GM13976 (cell line): ENCODE measurements around the gene LMTK3.

ENCODE experiments used
- DNase-seq: peaks from one replicate; pipeline ENCODE4 v3.0.0; 2012; ENCODE audit warnings: low spot score
- CTCF ChIP-seq: IDR thresholded peaks from 2 replicates; pipeline ENCODE4 v1.5.1; 2012; ENCODE audit warnings: borderline replicate concordance, mild to moderate bottlenecking; ENCODE audit not compliant: insufficient read depth; ENCODE audit errors: extremely low read depth, missing control alignments, control extremely low read depth
- in situ Hi-C: fragments of 300-500 bp; cut with MboI; formaldehyde crosslinking; loops from one replicate; pipeline ENCODE4 v1.12.0; 2022; ENCODE audit warnings: low sequenced_read_pairs, mixed read lengths, inconsistent platforms; ENCODE audit not compliant: unreplicated experiment

The LMTK3 gene

DNA sequence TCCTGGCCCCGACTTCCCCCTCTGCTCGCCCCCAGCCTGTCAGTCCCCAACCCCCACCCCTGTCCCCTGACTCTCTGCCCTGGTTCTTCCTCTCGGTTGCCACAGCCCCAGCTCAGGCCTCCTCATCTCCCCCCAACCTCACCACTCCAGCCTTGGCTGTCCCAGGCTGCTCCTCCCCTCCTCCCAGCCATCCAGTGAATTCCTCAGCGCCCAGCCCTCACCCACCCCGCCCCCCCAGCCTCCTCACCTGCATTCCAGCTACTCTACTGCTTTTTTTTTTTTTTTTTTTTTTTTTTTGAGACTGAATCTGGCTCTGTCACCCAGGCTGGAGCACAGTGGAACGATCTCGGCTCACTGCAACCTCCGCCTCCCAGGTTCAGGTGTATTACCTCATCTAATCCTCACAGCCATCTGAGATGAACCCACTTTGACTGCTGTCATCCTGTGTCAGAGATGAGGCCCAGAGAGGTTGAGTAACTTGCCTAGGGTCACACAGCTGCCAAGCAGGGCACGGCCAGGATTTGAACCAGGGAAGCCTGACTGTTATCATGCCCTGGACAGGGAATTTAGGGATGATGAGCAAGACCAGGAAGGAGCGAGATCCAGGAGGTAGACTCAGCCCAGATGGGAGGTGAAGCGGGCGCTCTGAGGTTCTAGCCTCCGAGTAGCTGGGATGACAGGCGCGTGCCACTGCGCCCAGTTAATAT lies 42.9 kb upstream of the LMTK3 start:
- TF ChIP-seq CTCF = no peak
- in situ Hi-C loops = no loop called here
- DNase-seq = no peak

GRCh38 chr19:48553676-48554384 lies 42.2 kb upstream of the LMTK3 start:
- in situ Hi-C loops = no loop called here
- DNase-seq = no peak
- no peak for TF ChIP-seq CTCF

GRCh38 chr19:48552406-48553322 lies 41.0 kb upstream of the LMTK3 start:
- in situ Hi-C loops = no loop called here
- TF ChIP-seq CTCF = no peak
- no peak for DNase-seq

- TF ChIP-seq CTCF = no peak
- no peak for DNase-seq
- in situ Hi-C loops = no loop called here
Observed at GRCh38 chr19:48551437-48552302, 40.0 kb upstream of the LMTK3 start, which contains the start of gene SULT2B1. Gene SULT2B1, plus strand, starts transcription at chr19:48552172. Its CDS starts 81 bp downstream, at chr19:48552253.

GRCh38 chr19:48549380-48549779 lies 37.7 kb upstream of the LMTK3 start:
- no peak for TF ChIP-seq CTCF
- in situ Hi-C loops = no loop called here
- DNase-seq = no peak
